HepG2 (cell line): ENCODE results near the gene CCT3. TPM values are rescaled to one million over a fixed set of nuclear protein-coding genes. Genes with fewer than 3 reads are reported as not detected.
A peak's percentile ranks its signal among the peaks of the same experiment; 100 is the strongest.

Source experiments
- ARNT ChIP-seq: fragments of 450-650 bp; IDR thresholded peaks from 2 replicates; pipeline ENCODE4 v1.6.1; 2017
- CBX1 ChIP-seq: IDR thresholded peaks from one replicate; pipeline ENCODE4 v1.6.1; 2016; ENCODE audit warnings: antibody characterized with exemption, low read depth
- HOXA9 ChIP-seq: sonication (generic); formaldehyde crosslinking; IDR thresholded peaks from 2 replicates; pipeline ENCODE4 v1.8.1; 2022; ENCODE audit warnings: missing genetic modification reagents, mild to moderate bottlenecking, moderate library complexity, borderline replicate concordance
- KDM3A ChIP-seq: IDR thresholded peaks from 2 replicates; pipeline ENCODE4 v1.6.1; 2018; ENCODE audit warnings: low read depth, missing compliant biosample characterization
- KDM4B ChIP-seq: sonication (generic); formaldehyde crosslinking; IDR thresholded peaks from 2 replicates; pipeline ENCODE4 v1.4.0; 2020; ENCODE audit warnings: missing genetic modification reagents
- KIAA2018 ChIP-seq: sonication (generic); formaldehyde crosslinking; IDR thresholded peaks from 2 replicates; pipeline ENCODE4 v1.5.0; 2020; ENCODE audit warnings: mild to moderate bottlenecking, missing genetic modification reagents, borderline replicate concordance
- MAFK ChIP-seq, 2 experiments: IDR thresholded peaks in 1 of 2; conservative IDR thresholded peaks in 1 of 2; 2 replicates each; pipeline ENCODE4 v1.6.1; 2011; ENCODE audit warnings: improper control_type of control experiment in 2 of 2, low read length in 2 of 2
- NFYB ChIP-seq: sonication (generic); formaldehyde crosslinking; IDR thresholded peaks from 2 replicates; pipeline ENCODE4 v1.4.0; 2020; ENCODE audit warnings: missing genetic modification reagents
- NR2F1 ChIP-seq, 2 experiments: fragments of 450-650 bp in 1 of 2; formaldehyde crosslinking in 1 of 2; IDR thresholded peaks; 2 replicates each; pipeline versions ENCODE4 v1.5.0 to v1.6.1; 2016 to 2020; ENCODE audit warnings: mild to moderate bottlenecking in 1 of 2, missing compliant biosample characterization in 1 of 2, missing genetic modification reagents in 1 of 2, moderate library complexity in 1 of 2
- RXRA ChIP-seq: sonication (generic); formaldehyde crosslinking; IDR thresholded peaks from 2 replicates; pipeline ENCODE4 v1.5.1; 2020; ENCODE audit warnings: missing genetic modification reagents
- SAFB2 ChIP-seq: sonication (generic); formaldehyde crosslinking; IDR thresholded peaks from 2 replicates; pipeline ENCODE4 v1.5.1; 2020; ENCODE audit warnings: missing genetic modification reagents, low read depth, mild to moderate bottlenecking, borderline replicate concordance
- SALL1 ChIP-seq: sonication (generic); formaldehyde crosslinking; IDR thresholded peaks from 2 replicates; pipeline ENCODE4 v1.8.0; 2022; ENCODE audit warnings: mild to moderate bottlenecking, missing genetic modification reagents
- SSRP1 ChIP-seq: IDR thresholded peaks from 2 replicates; pipeline ENCODE4 v1.6.1; 2016; ENCODE audit warnings: control low read depth
- THYN1 ChIP-seq: sonication (generic); formaldehyde crosslinking; IDR thresholded peaks from 2 replicates; pipeline ENCODE4 v1.8.1; 2023; ENCODE audit warnings: low read depth, mild to moderate bottlenecking, moderate library complexity, missing genetic modification reagents, borderline replicate concordance
- ZBTB7A ChIP-seq: sonication (generic); formaldehyde crosslinking; IDR thresholded peaks from 2 replicates; pipeline ENCODE4 v1.8.0; 2022; ENCODE audit warnings: mild to moderate bottlenecking, missing genetic modification reagents
- ZEB1 ChIP-seq: IDR thresholded peaks from 2 replicates; pipeline ENCODE4 v1.6.1; 2012; ENCODE audit warnings: mild to moderate bottlenecking, low read depth, inconsistent platforms; ENCODE audit not compliant: insufficient replicate concordance
- ZFP82 ChIP-seq: sonication (generic); formaldehyde crosslinking; IDR thresholded peaks from 2 replicates; pipeline ENCODE4 v1.5.1; 2020; ENCODE audit warnings: mild to moderate bottlenecking, missing genetic modification reagents, borderline replicate concordance
- ZFP90 ChIP-seq: sonication (generic); formaldehyde crosslinking; IDR thresholded peaks from 2 replicates; pipeline ENCODE4 v1.8.0; 2022; ENCODE audit warnings: missing genetic modification reagents, mild to moderate bottlenecking, inconsistent platforms, borderline replicate concordance
- ZNF263 ChIP-seq: sonication (generic); formaldehyde crosslinking; IDR thresholded peaks from 2 replicates; pipeline ENCODE4 v1.4.0; 2020; ENCODE audit warnings: missing genetic modification reagents
- ZNF335 ChIP-seq: sonication (generic); formaldehyde crosslinking; IDR thresholded peaks from 2 replicates; pipeline ENCODE4 v1.4.0; 2020; ENCODE audit warnings: missing genetic modification reagents
- ZNF430 ChIP-seq: sonication (generic); formaldehyde crosslinking; IDR thresholded peaks from 2 replicates; pipeline ENCODE4 v1.9.0; 2021; ENCODE audit warnings: mild to moderate bottlenecking, missing genetic modification reagents
- ZNF496 ChIP-seq: sonication (generic); formaldehyde crosslinking; IDR thresholded peaks from 2 replicates; pipeline ENCODE4 v1.8.1; 2023; ENCODE audit warnings: mild to moderate bottlenecking, moderate library complexity, missing genetic modification reagents; ENCODE audit not compliant: insufficient replicate concordance
- ZNF772 ChIP-seq: sonication (generic); formaldehyde crosslinking; IDR thresholded peaks from 2 replicates; pipeline ENCODE4 v1.5.0; 2020; ENCODE audit warnings: mild to moderate bottlenecking, missing genetic modification reagents
- polyA plus RNA-seq, 8 experiments: library from polyadenylated mRNA; depleted of rRNA in 3 of 8; stranded (reverse) in 7 of 8; unstranded in 1 of 8; fragments of >200 nt; fragmentation: Illumina TruSeq in 4 of 8; extraction: Trizol in 4 of 8; gene quantifications; 2 replicates each; pipeline versions ENCODE4 v1.2.1 to v1.2.3, GENCODE V29; 2011 to 2016; ENCODE audit warnings: low read depth in 4 of 8, missing spikeins in 1 of 8, mixed read lengths in 1 of 8; ENCODE audit not compliant: insufficient read depth in 1 of 8
- total RNA-seq, 5 experiments: library from RNA; depleted of rRNA; stranded (reverse); fragments of >200 nt; fragmentation: Illumina TruSeq; extraction: Trizol; gene quantifications; 2 replicates each; pipeline ENCODE4 v1.2.3, GENCODE V29; 2016; ENCODE audit warnings: low read depth in 1 of 5

CCT3 gene
- total and polyA plus RNA-seq, 2 of the 13 experiments (the other 11 are each of a cell fraction or from before 2014, with no cell fraction given): 319 to 615 TPM

GRCh38 chr1:156356875-156357534, 18.9 kb upstream of the CCT3 start (continued):
- peak; percentile 57 for TF ChIP-seq ZEB1
- peak; percentile 68 for TF ChIP-seq SALL1 (CRISPR knock-in tag)
- TF ChIP-seq THYN1 (CRISPR knock-in tag): no peak
- 0 out of 2 replicates have a peak, but pooled peaks have one; percentile 42 for TF ChIP-seq SAFB2 (CRISPR knock-in tag)
- no peak for TF ChIP-seq ZNF772 (CRISPR knock-in tag)
- 0 out of 2 replicates have a peak, but pooled peaks have one; percentile 73 for TF ChIP-seq ZBTB7A
- 0 out of 2 replicates have a peak, but pooled peaks have one; percentile 30 for TF ChIP-seq ZNF335 (CRISPR knock-in tag)
- no peak for TF ChIP-seq ZFP90 (CRISPR knock-in tag)
- no peak for TF ChIP-seq NR2F1 (CRISPR knock-in tag; IDR thresholded peaks at IDR 0.05)
- no peak for TF ChIP-seq HOXA9 (CRISPR knock-in tag)
- TF ChIP-seq RXRA (CRISPR knock-in tag): 0 out of 2 replicates have a peak, but pooled peaks have one; percentile 32
- TF ChIP-seq NFYB (CRISPR knock-in tag): no peak
- TF ChIP-seq KDM3A: peak; percentile 50; the same call in 1 of the 2 replicates
- no peak for TF ChIP-seq ARNT
- peak; percentile 75; the same call in 1 of the 2 replicates for TF ChIP-seq SSRP1
- TF ChIP-seq MAFK (conservative IDR thresholded peaks at IDR 0.05 in 1 of 2, IDR thresholded peaks at IDR 0.05 in 1 of 2; ENCODE audit: low read length in 2 of 2): no peak
- TF ChIP-seq KDM4B (CRISPR knock-in tag): 0 out of 2 replicates have a peak, but pooled peaks have one; percentile 44
- TF ChIP-seq ZNF496: no peak
- TF ChIP-seq ZNF430 (CRISPR knock-in tag): no peak
- TF ChIP-seq ZFP82: no peak
- TF ChIP-seq ZNF263 (CRISPR knock-in tag): peak; percentile 87
- TF ChIP-seq KIAA2018 (CRISPR knock-in tag): no peak
- TF ChIP-seq CBX1: no peak
